Lung (tissue), 12 donors: ENCODE results near the gene BMPR2. TPM values are rescaled to one million over a fixed set of nuclear protein-coding genes. Genes with fewer than 3 reads are reported as not detected.
"Not testable (repeated sequence)": the region's sequence is repeated elsewhere in the genome, so short reads cannot be mapped to it uniquely, and the experiment has no call there.

ENCODE experiments used
- ATAC-seq: fragments of 200-7000 bp; cut with Tn5 transposase; one replicate; pipeline ENCODE4 v1.9.1; 2020; ENCODE audit warnings: moderate number of reproducible peaks; ENCODE audit not compliant: insufficient read depth, low FRiP score
- DNase-seq, 3 donors: peaks; one replicate each; pipeline ENCODE4 v3.0.0-alpha.2; 2013 to 2017
- H3K27ac ChIP-seq, 2 donors: one replicate each; pipeline ENCODE4 v1.5.1; 2013; ENCODE audit warnings: mild to moderate bottlenecking in 2 of 2, moderate library complexity in 2 of 2, control low read depth in 1 of 2, inconsistent platforms in 1 of 2, low read depth in 1 of 2, low read length in 1 of 2
- H3K27me3 ChIP-seq, 3 donors: one replicate each; pipeline ENCODE4 v1.5.1; 2013; ENCODE audit warnings: low read length in 2 of 3; ENCODE audit not compliant: control insufficient read depth in 3 of 3, insufficient read depth in 3 of 3
- H3K36me3 ChIP-seq, 4 donors: one replicate each; pipeline ENCODE4 v1.5.1; 2013; ENCODE audit warnings: low read length in 4 of 4, mild to moderate bottlenecking in 1 of 4, moderate library complexity in 1 of 4; ENCODE audit not compliant: control insufficient read depth in 4 of 4, insufficient read depth in 4 of 4
- H3K4me1 ChIP-seq, 5 donors: one replicate each; pipeline ENCODE4 v1.5.1; 2013; ENCODE audit warnings: low read length in 5 of 5, mild to moderate bottlenecking in 2 of 5, moderate library complexity in 1 of 5; ENCODE audit not compliant: control insufficient read depth in 5 of 5, insufficient read depth in 5 of 5
- H3K4me3 ChIP-seq: one replicate; pipeline ENCODE4 v1.5.1; 2013; ENCODE audit warnings: mild to moderate bottlenecking, control low read depth, moderate library complexity
- H3K9ac ChIP-seq, 2 donors: one replicate each; pipeline ENCODE4 v1.5.1; 2013; ENCODE audit warnings: low read length in 2 of 2, control low read depth in 1 of 2; ENCODE audit not compliant: insufficient read depth in 1 of 2
- H3K9me3 ChIP-seq, 4 donors: one replicate each; pipeline ENCODE4 v1.5.1; 2013; ENCODE audit warnings: low read length in 3 of 4, mild to moderate bottlenecking in 1 of 4, moderate library complexity in 1 of 4; ENCODE audit not compliant: control insufficient read depth in 4 of 4, insufficient read depth in 3 of 4
- CTCF ChIP-seq: IDR thresholded peaks from 2 replicates; pipeline ENCODE4 v1.5.1; 2012; ENCODE audit warnings: mild to moderate bottlenecking; ENCODE audit errors: control extremely low read depth, extremely low read depth
- WGBS, 2 donors: extraction: QIAGEN DNeasy Blood & Tissue Kit; methylation state at CpG; one replicate each; pipeline ENCODE4 v1.1.7; 2013; 5-methylcytosine and 5-hydroxymethylcytosine counted together
- polyA plus RNA-seq, 2 donors: library from polyadenylated mRNA; stranded (reverse); fragments of 200-250 nt; gene quantifications; one replicate each; pipeline ENCODE4 v1.2.1, GENCODE V29; 2013
- total RNA-seq, 2 donors: library from RNA; depleted of rRNA in 1 of 2; stranded (reverse); fragments of >200 nt in 1 of 2; gene quantifications; one replicate each; pipeline ENCODE4 v1.2.1, GENCODE V29; 2014 to 2021
- donor health status: control.
- donor health status: control.
- donor health status: Bipolar disorder and iron deficiency.
- donor health status: healthy.
- donor health status: DM: yes; HTN: yes; CAD: no.

BMPR2 gene
- total and polyA plus RNA-seq, 4 donors: 11.4 to 107 (median 36.7) TPM

GRCh38 chr2:202360646-202361045, 15.5 kb upstream of the BMPR2 start:
- WGBS, 2 donors: 73 to 79% methylated on average over 2 of the region's 2 CpGs
- no peak overlapping the region for H3K9ac ChIP-seq
- H3K4me3 ChIP-seq: no peak overlapping the region
- H3K36me3 ChIP-seq: no peaks in the 10 kb centered on the region
- no peaks in the 10 kb centered on the region for H3K9me3 ChIP-seq
- DNase-seq (peak in 1 of 3 donors; percentile 29), ATAC-seq (no peak)
- TF ChIP-seq CTCF: no peak
- H3K27ac ChIP-seq: no peak overlapping the region
- H3K4me1 ChIP-seq: peaks cover 0 to 12% (median 1%) of the 10 kb centered on the region in 5 donors
- H3K27me3 ChIP-seq: no peaks in the 10 kb centered on the region

- H3K27me3 ChIP-seq: no peaks in the 10 kb centered on the region
Measured at GRCh38 chr2:202361108-202361507, 15.0 kb upstream of the BMPR2 start.

GRCh38 chr2:202373490-202373889, 2.6 kb upstream of the BMPR2 start:
- DNase-seq (peak in 2 of 3 donors; percentile 41 to 47), ATAC-seq (no peak)
- Histone ChIP-seq H3K27ac (no peak overlapping the region), H3K4me3 (no peak overlapping the region), H3K9me3 (no peaks in the 10 kb centered on the region), H3K27me3 (no peaks in the 10 kb centered on the region), H3K36me3 (no peaks in the 10 kb centered on the region), H3K4me1 (peaks cover 0 to 7% (median 3%) of the 10 kb centered on the region in 5 donors), H3K9ac (no peak overlapping the region)
- 93 to 94% methylated on average over 7 of the region's 7 CpGs for WGBS, 2 donors
- TF ChIP-seq CTCF: no peak

More at GRCh38 chr2:202361108-202361507, 15.0 kb upstream of the BMPR2 start:
- DNase-seq (peak in 2 of 3 donors; percentile 91 to 93), ATAC-seq (no peak)
- Histone ChIP-seq H3K9me3 (no peaks in the 10 kb centered on the region), H3K36me3 (no peaks in the 10 kb centered on the region), H3K4me1 (peaks cover 0 to 12% (median 1%) of the 10 kb centered on the region in 5 donors), H3K9ac (peak overlapping the region in 1 of 2 donors; percentile 55), H3K27ac (no peak overlapping the region), H3K4me3 (no peak overlapping the region)
- TF ChIP-seq CTCF: no peak
- WGBS, 2 donors: 84 to 91% methylated on average over 4 of the region's 4 CpGs

- not testable (repeated sequence) for H3K4me3 ChIP-seq, DNase-seq, H3K36me3 ChIP-seq, H3K9ac ChIP-seq, ATAC-seq, H3K27me3 ChIP-seq, H3K9me3 ChIP-seq, H3K4me1 ChIP-seq
- 75 to 87% methylated on average over 22 of the region's 22 CpGs for WGBS, 2 donors
- peak overlapping the region; percentile 33 to 97 for H3K27ac ChIP-seq
Measured at GRCh38 chr2:202374383-202374782, 1.7 kb upstream of the BMPR2 start.
